Fibroblast of villous mesenchyme (primary cell): ENCODE results near the gene PLXND1. TPM values are rescaled to one million over a fixed set of nuclear protein-coding genes. Genes with fewer than 3 reads are reported as not detected.

Experiments used
- DNase-seq: peaks from one replicate; pipeline ENCODE4 v3.0.0-alpha.2; 2010; ENCODE audit warnings: low read depth
- H3K4me3 ChIP-seq: 2 replicates; pipeline ENCODE4 v1.5.1; 2011; ENCODE audit warnings: low read depth, mild to moderate bottlenecking, low read length
- CTCF ChIP-seq: IDR thresholded peaks from 2 replicates; pipeline ENCODE4 v1.5.1; 2012; ENCODE audit warnings: low read depth, mild to moderate bottlenecking, low read length; ENCODE audit not compliant: insufficient read depth
- small RNA-seq: library from RNA; depleted of rRNA; stranded (forward); fragments of <200 nt; gene quantifications from one replicate; pipeline ENCODE3, GENCODE V24; 2012
- total RNA-seq: library from RNA; depleted of rRNA; stranded (reverse); fragments of >200 nt; gene quantifications from 2 replicates; pipeline ENCODE4 v1.2.3, GENCODE V29; 2012

PLXND1 gene
- total RNA-seq, 1 donor = 97.2 TPM

GRCh38 chr3:129506231-129506742 is 100.2 kb downstream of the PLXND1 start:
- no peak overlapping the region for H3K4me3 ChIP-seq
- TF ChIP-seq CTCF = no peak
- DNase-seq = no peak

- H3K4me3 ChIP-seq = no peak overlapping the region
- no peak for DNase-seq
- no peak for TF ChIP-seq CTCF
Measured at GRCh38 chr3:129505341-129505740, 101.1 kb downstream of the PLXND1 start.

Small RNA genes lying within 50 kb of the gene (small RNA-seq; reads per million reads assigned to genes)
- gene RN7SL752P = not detected

Other genes with a start within 250 kb of the PLXND1 start
- gene EFCAB12, start 178.0 kb downstream of the PLXND1 start, total RNA-seq = not detected in 2 replicates
- 30.0 and 32.0 TPM in 2 replicates for gene MBD4, start 166.7 kb downstream of the PLXND1 start, total RNA-seq
- 19.9 and 21.3 TPM in 2 replicates for gene IFT122, start 166.5 kb downstream of the PLXND1 start, total RNA-seq
- gene RHO, start 78.0 kb downstream of the PLXND1 start, total RNA-seq = not detected in 2 replicates
- not detected in 2 replicates for gene H1-8, start 63.5 kb downstream of the PLXND1 start, total RNA-seq